ENCODE results near the gene AICDA.

DNA sequence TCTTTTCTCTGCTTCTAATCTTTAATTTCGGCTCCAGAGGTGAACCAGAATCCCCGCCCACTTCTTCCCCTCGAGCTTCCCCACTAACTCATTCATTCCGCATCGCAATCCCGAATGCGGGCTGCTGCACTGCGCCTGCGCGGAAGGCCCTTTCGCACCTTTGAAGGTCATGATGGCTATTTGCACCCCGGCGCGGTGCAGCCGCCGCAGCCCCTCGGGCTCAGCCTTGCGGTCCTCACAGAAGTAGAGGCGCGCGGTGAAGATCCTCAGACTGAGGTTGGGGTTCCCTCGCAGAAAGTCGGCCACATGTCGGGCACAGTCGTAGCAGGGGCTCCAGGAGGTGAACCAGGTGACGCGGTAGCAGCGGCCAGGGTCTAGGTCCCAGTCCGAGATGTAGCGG, 7.6 kb downstream of the AICDA start:
- TF ChIP-seq, protein P1, sequence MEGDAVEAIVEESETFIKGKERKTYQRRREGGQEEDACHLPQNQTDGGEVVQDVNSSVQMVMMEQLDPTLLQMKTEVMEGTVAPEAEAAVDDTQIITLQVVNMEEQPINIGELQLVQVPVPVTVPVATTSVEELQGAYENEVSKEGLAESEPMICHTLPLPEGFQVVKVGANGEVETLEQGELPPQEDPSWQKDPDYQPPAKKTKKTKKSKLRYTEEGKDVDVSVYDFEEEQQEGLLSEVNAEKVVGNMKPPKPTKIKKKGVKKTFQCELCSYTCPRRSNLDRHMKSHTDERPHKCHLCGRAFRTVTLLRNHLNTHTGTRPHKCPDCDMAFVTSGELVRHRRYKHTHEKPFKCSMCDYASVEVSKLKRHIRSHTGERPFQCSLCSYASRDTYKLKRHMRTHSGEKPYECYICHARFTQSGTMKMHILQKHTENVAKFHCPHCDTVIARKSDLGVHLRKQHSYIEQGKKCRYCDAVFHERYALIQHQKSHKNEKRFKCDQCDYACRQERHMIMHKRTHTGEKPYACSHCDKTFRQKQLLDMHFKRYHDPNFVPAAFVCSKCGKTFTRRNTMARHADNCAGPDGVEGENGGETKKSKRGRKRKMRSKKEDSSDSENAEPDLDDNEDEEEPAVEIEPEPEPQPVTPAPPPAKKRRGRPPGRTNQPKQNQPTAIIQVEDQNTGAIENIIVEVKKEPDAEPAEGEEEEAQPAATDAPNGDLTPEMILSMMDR (IDR thresholded peaks at IDR 0.05) = no peak
- no peak for TF ChIP-seq POLR2A (IDR thresholded peaks at IDR 0.05)
